SK-N-MC (cell line): ENCODE data around the gene NENF.

Experiments used
- DNase-seq: peaks from one replicate; pipeline ENCODE4 v3.0.0-alpha.2; 2011; ENCODE audit warnings: low read depth, low spot score
- H3K27ac ChIP-seq: fragments of 200-600 bp; sonication (generic); 2 replicates; pipeline ENCODE4 v1.5.1; 2016; ENCODE audit warnings: mixed run types
- H3K36me3 ChIP-seq: fragments of 200-600 bp; sonication (generic); 2 replicates; pipeline ENCODE4 v1.6.1; 2017; ENCODE audit warnings: antibody characterized with exemption, low read length, mixed read lengths; ENCODE audit not compliant: insufficient read depth
- H3K4me3 ChIP-seq: fragments of 200-600 bp; sonication (generic); 2 replicates; pipeline ENCODE4 v1.5.1; 2016
- H3K9ac ChIP-seq: fragments of 200-600 bp; sonication (generic); 2 replicates; pipeline ENCODE4 v1.8.0; 2017; ENCODE audit warnings: mixed run types, mixed read lengths; ENCODE audit not compliant: insufficient read length
- H3K9me3 ChIP-seq: fragments of 200-600 bp; sonication (generic); 2 replicates; pipeline ENCODE4 v1.6.1; 2017; ENCODE audit warnings: low read depth, mild to moderate bottlenecking, antibody characterized with exemption, low read length, moderate library complexity, mixed read lengths
- EZH2 ChIP-seq: fragments of 200-600 bp; sonication (generic); IDR thresholded peaks from one replicate; pipeline ENCODE4 v1.6.1; 2017; ENCODE audit warnings: antibody characterized with exemption
- FOXP2 ChIP-seq: optimal IDR thresholded peaks from 2 replicates; pipeline ENCODE3; 2011; ENCODE audit warnings: mild to moderate bottlenecking, moderate library complexity; ENCODE audit not compliant: insufficient read depth; ENCODE audit errors: extremely low read length, control extremely low read depth
- POLR2AphosphoS5 ChIP-seq: IDR thresholded peaks from 2 replicates; pipeline ENCODE4 v1.6.1; 2012; ENCODE audit warnings: mild to moderate bottlenecking, low read depth, low read length, borderline replicate concordance

NENF gene

DNA sequence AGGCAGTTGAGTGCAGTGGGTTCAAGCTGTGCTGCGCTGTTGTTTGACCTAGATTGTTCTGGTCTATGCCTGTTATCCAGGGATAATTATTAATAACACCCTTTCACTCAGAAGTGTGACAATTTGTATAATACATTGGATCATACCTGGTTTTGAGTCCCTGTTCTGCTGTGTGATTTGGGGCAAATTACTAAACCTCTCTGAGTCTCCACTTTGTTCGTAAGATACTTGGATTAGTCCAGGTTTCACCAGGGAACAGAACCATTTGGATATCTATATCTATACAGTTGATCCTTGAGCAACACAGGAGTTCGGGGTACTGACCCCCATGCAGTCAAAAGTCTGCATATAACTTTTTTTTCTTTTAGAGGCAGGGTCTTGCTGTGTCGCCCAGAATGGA is 2.3 kb downstream of the NENF start:
- DNase-seq = no peak
- TF ChIP-seq FOXP2 = no peak
- TF ChIP-seq EZH2 = no peak
- no peak for TF ChIP-seq POLR2AphosphoS5
- H3K36me3 ChIP-seq = no peaks in the 10 kb centered on the region
- no peak overlapping the region for H3K27ac ChIP-seq
- no peak overlapping the region for H3K4me3 ChIP-seq
- no peaks in the 10 kb centered on the region for H3K9me3 ChIP-seq
- no peak overlapping the region for H3K9ac ChIP-seq

- TF ChIP-seq FOXP2 (no peak), POLR2AphosphoS5 (no peak), EZH2 (no peak)
- Histone ChIP-seq H3K4me3 (no peak overlapping the region), H3K36me3 (no peaks in the 10 kb centered on the region), H3K9ac (no peak overlapping the region), H3K9me3 (no peaks in the 10 kb centered on the region), H3K27ac (no peak overlapping the region)
- DNase-seq = no peak
These were observed 4.6 kb downstream of the NENF start for GRCh38 chr1:212437179-212437798.

DNA sequence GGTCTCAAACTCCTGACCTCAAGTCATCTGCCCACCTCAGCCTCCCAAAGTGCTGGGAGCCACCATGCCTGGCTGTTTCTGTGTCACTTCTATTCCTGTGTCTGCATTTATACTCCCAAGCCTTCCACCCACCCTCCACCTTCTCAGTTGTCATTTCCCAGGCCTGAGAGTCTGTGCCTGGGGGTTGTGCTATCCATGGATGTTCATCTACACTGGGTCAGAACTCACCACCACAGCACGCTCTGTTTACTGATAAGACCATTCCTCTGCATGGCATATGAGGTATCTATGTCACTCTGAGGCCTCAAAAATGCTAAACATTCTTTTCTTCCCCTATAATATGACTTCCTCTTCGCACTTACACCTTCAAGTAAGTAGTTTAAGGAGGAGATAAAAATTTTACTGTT is 6.1 kb downstream of the NENF start:
- no peak for DNase-seq

DNA sequence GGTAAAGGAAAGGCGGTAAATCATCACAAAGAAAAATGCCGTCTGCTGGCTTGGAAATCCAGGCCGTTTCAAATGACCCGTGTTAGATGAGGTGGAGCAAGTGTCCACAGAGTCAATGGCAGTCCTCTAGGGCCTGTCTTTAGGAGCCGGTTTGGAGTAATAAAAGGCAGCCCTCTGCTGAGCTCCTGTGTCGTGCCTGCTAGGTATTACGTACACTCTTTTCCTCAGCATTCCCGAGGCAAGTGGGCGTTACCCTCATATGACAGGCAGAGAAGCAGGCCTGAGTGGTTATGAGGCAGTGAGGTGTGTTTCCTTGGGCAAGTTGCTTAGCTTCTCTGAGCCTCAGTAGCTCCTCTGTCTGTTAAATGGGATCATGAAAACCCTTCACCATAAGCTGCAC is 7.7 kb downstream of the NENF start:
- Histone ChIP-seq H3K9ac (no peak overlapping the region), H3K36me3 (no peaks in the 10 kb centered on the region), H3K4me3 (no peak overlapping the region), H3K27ac (no peak overlapping the region), H3K9me3 (no peaks in the 10 kb centered on the region)
- no peak for DNase-seq
- no peak for TF ChIP-seq POLR2AphosphoS5
- no peak for TF ChIP-seq FOXP2
- TF ChIP-seq EZH2 = no peak

More for the DNA sequence above, 6.1 kb downstream of the NENF start:
- Histone ChIP-seq H3K27ac (no peak overlapping the region), H3K4me3 (no peak overlapping the region), H3K9ac (no peak overlapping the region), H3K36me3 (no peaks in the 10 kb centered on the region), H3K9me3 (no peaks in the 10 kb centered on the region)
- TF ChIP-seq POLR2AphosphoS5 (no peak), FOXP2 (no peak), EZH2 (no peak)

GRCh38 chr1:212442408-212442807 is 9.7 kb downstream of the NENF start:
- TF ChIP-seq EZH2 (no peak), FOXP2 (no peak), POLR2AphosphoS5 (no peak)
- DNase-seq = no peak
- no peaks in the 10 kb centered on the region for H3K36me3 ChIP-seq
- no peak overlapping the region for H3K27ac ChIP-seq
- H3K4me3 ChIP-seq = no peak overlapping the region
- H3K9ac ChIP-seq = no peak overlapping the region
- no peaks in the 10 kb centered on the region for H3K9me3 ChIP-seq

GRCh38 chr1:212446333-212446732 is 13.6 kb downstream of the NENF start:
- Histone ChIP-seq H3K9ac (no peak overlapping the region), H3K9me3 (no peaks in the 10 kb centered on the region), H3K36me3 (no peaks in the 10 kb centered on the region), H3K4me3 (no peak overlapping the region), H3K27ac (no peak overlapping the region)
- TF ChIP-seq FOXP2 (no peak), POLR2AphosphoS5 (no peak)
- no peak for DNase-seq

- no peak overlapping the region for H3K4me3 ChIP-seq
- no peaks in the 10 kb centered on the region for H3K36me3 ChIP-seq
- H3K27ac ChIP-seq = no peak overlapping the region
- no peak overlapping the region for H3K9ac ChIP-seq
- TF ChIP-seq EZH2 = no peak
- TF ChIP-seq FOXP2 = no peak
- no peak for TF ChIP-seq POLR2AphosphoS5
- DNase-seq = no peak
- H3K9me3 ChIP-seq = no peaks in the 10 kb centered on the region
These were observed 14.8 kb downstream of the NENF start for GRCh38 chr1:212447478-212447877.

DNA sequence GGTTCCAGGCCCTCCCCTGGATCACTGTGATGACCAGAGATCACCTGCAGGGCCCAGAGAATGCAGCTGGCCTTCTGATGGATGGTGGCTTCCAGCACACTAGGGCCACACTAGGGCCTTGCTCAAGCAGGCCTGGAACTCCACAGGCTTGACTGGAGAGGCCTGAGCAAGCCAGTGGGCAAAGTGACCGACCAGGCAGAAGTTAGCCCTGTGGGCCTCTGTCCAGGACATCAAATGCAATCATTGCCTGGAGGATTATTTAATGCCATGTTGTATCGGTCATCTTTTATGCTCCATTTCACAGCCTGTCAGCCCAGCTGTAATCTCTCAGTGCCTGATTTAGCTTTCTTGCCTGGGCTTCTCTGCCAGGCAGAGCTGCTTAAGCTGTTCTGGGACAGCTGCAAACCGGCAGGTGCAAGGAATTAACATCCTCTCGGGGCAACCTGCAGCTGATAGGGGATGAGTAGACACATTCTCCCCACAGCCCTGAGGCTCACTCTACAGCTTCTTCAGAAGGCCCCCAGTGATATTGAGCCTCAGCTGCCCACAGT is 17.7 kb downstream of the NENF start:
- Histone ChIP-seq H3K9me3 (no peaks in the 10 kb centered on the region), H3K4me3 (no peak overlapping the region), H3K27ac (no peak overlapping the region), H3K36me3 (no peaks in the 10 kb centered on the region), H3K9ac (no peak overlapping the region)
- DNase-seq = no peak
- TF ChIP-seq EZH2 (no peak), FOXP2 (no peak), POLR2AphosphoS5 (no peak)

DNA sequence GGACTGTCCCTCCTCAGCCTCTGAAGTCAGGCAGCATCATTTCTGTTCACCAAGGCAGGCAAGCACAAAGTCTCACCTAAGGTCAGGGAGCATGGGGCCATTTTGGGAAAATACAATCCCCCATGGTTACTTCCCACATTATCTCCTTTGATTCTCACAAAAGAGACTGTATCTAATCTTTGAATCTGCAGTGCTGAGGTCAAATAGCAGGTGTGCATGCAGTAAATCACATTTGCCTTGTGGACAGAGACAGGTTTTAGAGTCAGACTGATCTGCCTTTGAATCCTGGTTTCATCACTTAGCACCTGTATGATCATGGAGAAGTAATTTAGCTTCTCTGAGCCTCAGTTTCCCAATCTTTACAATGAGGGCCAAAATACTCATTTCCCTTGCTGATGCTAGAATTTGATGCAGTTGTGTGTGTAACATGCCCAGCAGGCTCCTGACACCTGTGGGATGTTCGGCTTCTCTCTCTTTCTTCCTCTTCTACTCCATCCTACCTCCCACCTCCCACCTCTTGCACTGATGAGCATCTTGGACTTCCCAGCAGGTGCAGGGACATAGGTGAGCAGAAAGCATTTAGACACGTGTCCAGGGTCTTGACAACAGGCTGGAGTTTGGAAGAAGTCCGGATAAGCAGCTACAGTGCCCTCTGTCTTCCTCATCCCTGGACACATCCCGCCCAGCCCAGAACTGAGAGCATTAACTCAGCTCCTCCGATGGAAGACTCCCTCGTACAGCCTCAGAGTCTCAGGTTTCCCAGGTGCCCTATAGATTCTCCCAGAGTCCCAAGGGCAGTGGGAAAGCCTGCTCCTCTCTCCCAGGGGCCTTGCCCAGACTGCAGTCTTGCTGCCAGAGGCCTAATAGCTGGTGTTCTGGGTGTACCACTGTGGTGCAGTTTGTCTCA is 18.9 kb downstream of the NENF start:
- Histone ChIP-seq H3K4me3 (no peak overlapping the region), H3K9ac (no peak overlapping the region), H3K27ac (no peak overlapping the region), H3K9me3 (no peaks in the 10 kb centered on the region), H3K36me3 (no peaks in the 10 kb centered on the region)
- TF ChIP-seq EZH2 (no peak), FOXP2 (no peak), POLR2AphosphoS5 (no peak)
- DNase-seq = no peak
